ENCODE data around the gene KHDC4. TPM values are rescaled to one million over a fixed set of nuclear protein-coding genes. Genes with fewer than 3 reads are reported as not detected.

The KHDC4 gene
- total and polyA plus RNA-seq, 9 of the 15 experiments (the other 6 are each of a cell fraction or from before 2014, with no cell fraction given) = 12.1 to 185 (median 65.6) TPM

- TF ChIP-seq MTF1 (CRISPR knock-in tag; IDR thresholded peaks at IDR 0.05; ENCODE audit: borderline replicate concordance) (no peak), ETV6 (IDR thresholded peaks at IDR 0.05; ENCODE audit: borderline replicate concordance in 1 of 2, low read depth in 2 of 2, low read length in 1 of 2) (no peak), ETV6 (CRISPR knock-in tag; IDR thresholded peaks at IDR 0.05; ENCODE audit: borderline replicate concordance) (no peak), DNMT1 (IDR thresholded peaks at IDR 0.05) (no peak), TAF9B (IDR thresholded peaks at IDR 0.05; ENCODE audit: partially characterized antibody) (no peak), XRCC5 (IDR thresholded peaks at IDR 0.05; ENCODE audit: low read depth, low read length) (no peak), BRD9 (IDR thresholded peaks at IDR 0.05; ENCODE audit: low read depth, partially characterized antibody) (peak; percentile 25), NRF1 (conservative IDR thresholded peaks at IDR 0.05 in 1 of 2, IDR thresholded peaks at IDR 0.05 in 1 of 2) (no peak), ZBTB43 (CRISPR knock-in tag; IDR thresholded peaks at IDR 0.05) (no peak), ZFX (CRISPR knock-in tag; IDR thresholded peaks at IDR 0.05) (peak; percentile 42; the same call in 1 of the 2 replicates), NFIC (IDR thresholded peaks at IDR 0.05) (no peak), HDAC1 (IDR thresholded peaks at IDR 0.05) (0 out of 4 replicates have a peak, but pooled peaks of 1 of the 2 experiments have one; percentile 35), ZNF184 (CRISPR knock-in tag; IDR thresholded peaks at IDR 0.05) (no peak), KHSRP (IDR thresholded peaks at IDR 0.05) (no peak), NCOA6 (IDR thresholded peaks at IDR 0.05) (no peak), MAZ (CRISPR knock-in tag; conservative IDR thresholded peaks at IDR 0.05 in 1 of 2, IDR thresholded peaks at IDR 0.05 in 1 of 2) (peak in 1 of 2 experiments; percentile 24; a peak in 2 of 4 replicates), WHSC1 (IDR thresholded peaks at IDR 0.05; ENCODE audit: low read length) (no peak), ARID2 (IDR thresholded peaks at IDR 0.05) (no peak), RAD51 (IDR thresholded peaks at IDR 0.05; ENCODE audit: borderline replicate concordance, low read depth) (peak; percentile 89), CSDE1 (IDR thresholded peaks at IDR 0.05) (no peak), ZNF311 (CRISPR knock-in tag; IDR thresholded peaks at IDR 0.05) (no peak), ETV1 (tag; conservative IDR thresholded peaks at IDR 0.05; ENCODE audit: low read depth) (no peak), ESRRA (IDR thresholded peaks at IDR 0.05; ENCODE audit: borderline replicate concordance, low read depth) (no peak), ZNF766 (CRISPR knock-in tag; conservative IDR thresholded peaks at IDR 0.05) (0 out of 2 replicates have a peak, but pooled peaks have one; percentile 71), ZNF408 (CRISPR knock-in tag; IDR thresholded peaks at IDR 0.05; ENCODE audit: low read depth) (no peak)
- TF ChIP-seq, protein P1, sequence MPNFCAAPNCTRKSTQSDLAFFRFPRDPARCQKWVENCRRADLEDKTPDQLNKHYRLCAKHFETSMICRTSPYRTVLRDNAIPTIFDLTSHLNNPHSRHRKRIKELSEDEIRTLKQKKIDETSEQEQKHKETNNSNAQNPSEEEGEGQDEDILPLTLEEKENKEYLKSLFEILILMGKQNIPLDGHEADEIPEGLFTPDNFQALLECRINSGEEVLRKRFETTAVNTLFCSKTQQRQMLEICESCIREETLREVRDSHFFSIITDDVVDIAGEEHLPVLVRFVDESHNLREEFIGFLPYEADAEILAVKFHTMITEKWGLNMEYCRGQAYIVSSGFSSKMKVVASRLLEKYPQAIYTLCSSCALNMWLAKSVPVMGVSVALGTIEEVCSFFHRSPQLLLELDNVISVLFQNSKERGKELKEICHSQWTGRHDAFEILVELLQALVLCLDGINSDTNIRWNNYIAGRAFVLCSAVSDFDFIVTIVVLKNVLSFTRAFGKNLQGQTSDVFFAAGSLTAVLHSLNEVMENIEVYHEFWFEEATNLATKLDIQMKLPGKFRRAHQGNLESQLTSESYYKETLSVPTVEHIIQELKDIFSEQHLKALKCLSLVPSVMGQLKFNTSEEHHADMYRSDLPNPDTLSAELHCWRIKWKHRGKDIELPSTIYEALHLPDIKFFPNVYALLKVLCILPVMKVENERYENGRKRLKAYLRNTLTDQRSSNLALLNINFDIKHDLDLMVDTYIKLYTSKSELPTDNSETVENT (CRISPR knock-in tag; IDR thresholded peaks at IDR 0.05) = no peak
- TF ChIP-seq, protein P2, sequence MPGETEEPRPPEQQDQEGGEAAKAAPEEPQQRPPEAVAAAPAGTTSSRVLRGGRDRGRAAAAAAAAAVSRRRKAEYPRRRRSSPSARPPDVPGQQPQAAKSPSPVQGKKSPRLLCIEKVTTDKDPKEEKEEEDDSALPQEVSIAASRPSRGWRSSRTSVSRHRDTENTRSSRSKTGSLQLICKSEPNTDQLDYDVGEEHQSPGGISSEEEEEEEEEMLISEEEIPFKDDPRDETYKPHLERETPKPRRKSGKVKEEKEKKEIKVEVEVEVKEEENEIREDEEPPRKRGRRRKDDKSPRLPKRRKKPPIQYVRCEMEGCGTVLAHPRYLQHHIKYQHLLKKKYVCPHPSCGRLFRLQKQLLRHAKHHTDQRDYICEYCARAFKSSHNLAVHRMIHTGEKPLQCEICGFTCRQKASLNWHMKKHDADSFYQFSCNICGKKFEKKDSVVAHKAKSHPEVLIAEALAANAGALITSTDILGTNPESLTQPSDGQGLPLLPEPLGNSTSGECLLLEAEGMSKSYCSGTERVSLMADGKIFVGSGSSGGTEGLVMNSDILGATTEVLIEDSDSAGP (CRISPR knock-in tag; IDR thresholded peaks at IDR 0.05) = peak; percentile 56; the same call in 1 of the 2 replicates
These were observed 23.5 kb downstream of the KHDC4 start (continued) for GRCh38 chr1:155910621-155911121.

Measured in K562 (cell line).